C4-2B (cell line): ENCODE results near the gene PAQR5.

Experiments used
- H3K27ac ChIP-seq: fragments of 450-650 bp; 2 replicates; pipeline ENCODE4 v1.5.1; 2017
- ZFX ChIP-seq: fragments of 450-650 bp; IDR thresholded peaks from 2 replicates; pipeline ENCODE4 v1.6.1; 2017
- TF ChIP-seq, protein P1 (sequence below): fragments of 450-650 bp; conservative IDR thresholded peaks from 2 replicates; pipeline ENCODE4 v1.5.1; 2017; ENCODE audit warnings: mild to moderate bottlenecking

PAQR5 gene

DNA sequence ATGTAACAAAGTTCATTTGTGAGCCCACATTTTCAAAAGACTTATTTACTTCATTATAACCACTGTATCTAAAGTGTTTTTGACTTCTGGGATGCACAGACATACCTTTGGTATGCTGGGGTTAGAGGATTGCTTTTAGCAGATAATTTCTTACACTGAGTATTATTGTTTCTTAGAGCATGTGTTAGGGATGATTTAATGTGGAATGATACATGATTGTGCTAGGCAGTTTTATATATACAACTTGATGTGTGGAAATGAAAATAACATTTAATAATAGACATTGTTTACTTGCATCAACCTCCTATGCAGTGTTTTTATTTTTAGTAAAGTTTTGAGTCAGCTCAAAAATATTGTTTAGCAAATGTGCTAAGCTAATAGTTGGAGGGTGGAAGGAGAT lies 118.9 kb downstream of the PAQR5 start:
- no peak for TF ChIP-seq ZFX
- TF ChIP-seq, protein P1, sequence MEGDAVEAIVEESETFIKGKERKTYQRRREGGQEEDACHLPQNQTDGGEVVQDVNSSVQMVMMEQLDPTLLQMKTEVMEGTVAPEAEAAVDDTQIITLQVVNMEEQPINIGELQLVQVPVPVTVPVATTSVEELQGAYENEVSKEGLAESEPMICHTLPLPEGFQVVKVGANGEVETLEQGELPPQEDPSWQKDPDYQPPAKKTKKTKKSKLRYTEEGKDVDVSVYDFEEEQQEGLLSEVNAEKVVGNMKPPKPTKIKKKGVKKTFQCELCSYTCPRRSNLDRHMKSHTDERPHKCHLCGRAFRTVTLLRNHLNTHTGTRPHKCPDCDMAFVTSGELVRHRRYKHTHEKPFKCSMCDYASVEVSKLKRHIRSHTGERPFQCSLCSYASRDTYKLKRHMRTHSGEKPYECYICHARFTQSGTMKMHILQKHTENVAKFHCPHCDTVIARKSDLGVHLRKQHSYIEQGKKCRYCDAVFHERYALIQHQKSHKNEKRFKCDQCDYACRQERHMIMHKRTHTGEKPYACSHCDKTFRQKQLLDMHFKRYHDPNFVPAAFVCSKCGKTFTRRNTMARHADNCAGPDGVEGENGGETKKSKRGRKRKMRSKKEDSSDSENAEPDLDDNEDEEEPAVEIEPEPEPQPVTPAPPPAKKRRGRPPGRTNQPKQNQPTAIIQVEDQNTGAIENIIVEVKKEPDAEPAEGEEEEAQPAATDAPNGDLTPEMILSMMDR: no peak
- no peak overlapping the region for H3K27ac ChIP-seq

DNA sequence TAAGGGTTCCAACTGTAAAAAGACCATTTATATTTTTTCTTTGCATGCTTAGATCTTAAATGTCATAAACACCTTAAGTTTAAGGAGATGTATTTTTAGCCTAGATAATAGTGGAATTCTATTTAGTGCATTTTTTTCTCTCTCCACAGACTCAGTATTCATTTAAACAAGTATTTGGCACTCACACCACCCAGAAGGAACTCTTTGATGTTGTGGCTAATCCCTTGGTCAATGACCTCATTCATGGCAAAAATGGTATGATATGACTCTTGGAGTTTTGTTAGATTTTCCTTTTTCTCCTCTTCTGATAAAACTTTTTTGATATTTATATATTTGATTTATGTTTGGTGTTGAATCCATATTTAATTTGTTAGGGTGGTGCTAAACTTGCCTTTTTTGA lies 122.8 kb downstream of the PAQR5 start:
- no peak overlapping the region for H3K27ac ChIP-seq
- no peak for TF ChIP-seq ZFX
- TF ChIP-seq, protein P1: no peak

DNA sequence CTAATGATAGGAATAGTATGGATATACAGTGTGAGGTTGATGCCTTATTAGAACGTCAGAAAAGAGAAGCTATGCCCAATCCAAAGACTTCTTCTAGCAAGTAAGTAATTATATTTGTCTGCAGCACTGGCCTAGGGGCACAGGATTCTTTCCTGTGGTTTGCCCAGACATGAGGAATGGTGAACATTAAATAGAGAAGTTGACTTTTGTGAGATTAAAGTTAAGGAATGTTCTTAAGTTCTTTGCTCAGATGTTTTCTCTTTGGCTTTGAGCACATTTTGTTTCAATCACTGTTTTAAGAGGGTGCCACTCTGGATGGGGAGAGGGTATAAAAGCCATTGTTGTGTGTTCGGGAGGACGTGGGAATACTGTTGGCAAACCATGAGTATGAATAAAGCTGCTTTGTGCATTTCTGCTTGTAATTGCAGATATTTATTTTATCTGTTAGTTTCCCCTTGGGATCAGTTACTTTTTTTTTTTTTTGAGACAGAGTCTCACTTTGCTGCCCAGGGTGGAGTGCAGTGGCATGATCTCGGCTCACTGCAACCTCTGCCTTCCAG lies 123.7 kb downstream of the PAQR5 start:
- TF ChIP-seq, protein P1: no peak
- TF ChIP-seq ZFX: no peak
- no peak overlapping the region for H3K27ac ChIP-seq

DNA sequence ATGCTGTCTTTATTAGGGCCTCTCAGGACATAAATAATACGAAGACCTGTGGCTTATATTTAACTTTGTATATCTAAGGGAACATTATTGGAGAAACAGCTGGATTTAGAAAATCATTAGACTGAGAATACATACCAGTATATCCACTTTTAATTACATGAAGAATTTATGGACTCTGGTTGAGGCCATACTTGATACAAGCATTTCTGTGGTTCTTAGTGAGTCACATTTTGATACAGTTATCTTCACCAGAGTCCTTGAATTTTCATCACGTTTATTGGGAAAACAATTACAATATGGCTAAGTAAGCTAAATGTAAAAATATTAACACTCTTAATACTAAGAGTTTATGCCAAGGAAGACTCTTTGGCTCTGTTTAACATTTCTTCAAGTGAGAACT lies 125.3 kb downstream of the PAQR5 start:
- TF ChIP-seq, protein P1: no peak
- TF ChIP-seq ZFX: no peak
- H3K27ac ChIP-seq: no peak overlapping the region

DNA sequence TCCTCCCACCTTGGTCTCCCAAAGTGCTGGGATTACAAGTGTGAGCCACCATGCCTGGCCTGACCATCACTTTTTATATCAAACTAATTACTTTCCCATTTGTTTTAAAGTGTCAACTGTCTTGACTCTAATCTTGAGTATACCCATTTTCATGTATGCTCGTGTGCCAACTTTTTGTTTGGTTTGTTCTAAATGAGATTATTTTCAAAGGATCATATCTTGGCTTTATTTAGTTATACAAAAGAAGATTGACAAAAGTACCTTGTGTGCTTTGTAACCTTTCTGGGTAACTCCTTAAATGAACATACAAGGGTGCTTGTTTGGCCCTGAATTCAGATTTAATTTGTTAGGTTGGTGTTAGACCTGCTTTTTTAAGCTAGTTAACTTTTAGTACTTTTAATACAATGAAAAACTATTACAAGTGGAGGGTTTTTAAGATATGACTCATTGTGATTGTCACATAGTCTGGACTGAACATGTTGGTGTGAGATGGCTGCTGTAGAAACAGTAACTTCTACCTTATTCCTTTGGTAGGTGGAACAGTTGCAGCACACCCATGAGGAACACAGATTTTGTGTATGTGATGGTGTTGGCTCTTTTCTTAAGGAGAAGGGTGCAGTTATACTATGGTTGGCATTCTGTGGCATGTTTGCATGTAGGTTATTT lies 126.2 kb downstream of the PAQR5 start:
- no peak overlapping the region for H3K27ac ChIP-seq
- TF ChIP-seq ZFX: no peak
- TF ChIP-seq, protein P1: no peak

DNA sequence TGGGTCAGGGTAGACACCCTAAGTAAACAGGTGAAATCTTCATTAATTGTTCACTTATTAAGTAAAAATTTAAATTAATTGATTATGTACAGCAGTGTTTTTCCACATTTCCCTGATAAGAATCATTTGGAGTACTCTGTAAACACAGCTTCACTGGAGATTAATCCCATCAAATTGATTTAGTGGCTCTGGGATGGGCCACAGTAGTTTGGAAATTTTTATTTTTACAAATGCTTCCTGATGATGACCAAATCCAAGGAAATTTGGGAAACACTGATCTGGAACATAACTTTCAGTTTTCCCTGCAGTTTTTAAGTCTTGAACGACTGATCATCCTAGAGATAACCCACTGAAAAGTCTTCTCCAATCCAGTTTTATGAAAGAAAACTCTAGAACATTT lies 135.1 kb downstream of the PAQR5 start:
- no peak overlapping the region for H3K27ac ChIP-seq
- TF ChIP-seq, protein P1: no peak
- TF ChIP-seq ZFX: no peak

DNA sequence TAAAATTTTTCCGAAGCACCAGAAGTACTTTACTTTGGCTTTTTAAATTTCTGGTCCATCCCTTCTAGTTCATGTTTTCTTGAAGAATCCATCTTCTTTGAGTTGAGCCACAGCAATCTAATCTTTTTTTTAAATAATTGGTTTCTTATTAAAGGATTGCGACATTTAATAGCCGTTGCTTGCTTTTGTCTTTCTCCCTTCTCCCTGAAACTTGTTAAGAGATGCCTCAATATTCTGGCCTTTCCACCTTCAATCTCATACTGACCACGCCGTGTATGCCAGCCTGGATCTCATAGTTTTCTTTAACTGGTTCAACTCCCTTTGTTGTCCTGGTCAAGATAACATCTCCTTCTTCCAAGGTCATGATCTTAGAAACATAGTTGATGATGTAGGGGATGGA lies 135.5 kb downstream of the PAQR5 start:
- TF ChIP-seq ZFX: no peak
- TF ChIP-seq, protein P1: no peak
- no peak overlapping the region for H3K27ac ChIP-seq
